Thoracic aorta (tissue), 2 donors: ENCODE results near the gene KIF18B. TPM values are rescaled to one million over a fixed set of nuclear protein-coding genes. Genes with fewer than 3 reads are reported as not detected.

Source experiments
- ATAC-seq: fragments of 150-250 bp; one replicate; pipeline ENCODE4 v1.8.0; 2017; ENCODE audit warnings: low read depth; ENCODE audit not compliant: insufficient number of reproducible peaks, low FRiP score
- DNase-seq: peaks from one replicate; pipeline ENCODE4 v3.0.0-alpha.2; 2020; ENCODE audit warnings: low spot score
- H3K27ac ChIP-seq, 2 donors: fragments of 200-600 bp; sonication (generic); 1 replicate in 1 of 2; 2 replicates in 1 of 2; pipeline ENCODE4 v1.5.1; 2016; ENCODE audit warnings: mild to moderate bottlenecking in 2 of 2, moderate library complexity in 2 of 2
- H3K27me3 ChIP-seq: fragments of 200-600 bp; sonication (generic); replicated peaks from 2 replicates; pipeline ENCODE4 v1.6.0; 2016; ENCODE audit warnings: mild to moderate bottlenecking; ENCODE audit not compliant: insufficient read depth
- H3K36me3 ChIP-seq: fragments of 200-600 bp; sonication (generic); one replicate; pipeline ENCODE4 v1.5.1; 2016
- H3K4me1 ChIP-seq, 2 donors: fragments of 200-600 bp; sonication (generic); 1 replicate in 1 of 2; 2 replicates in 1 of 2; pipeline versions ENCODE4 v1.5.1 to v1.6.0; 2016; ENCODE audit warnings: low read depth in 2 of 2, mild to moderate bottlenecking in 1 of 2; ENCODE audit not compliant: control insufficient read depth in 1 of 2
- H3K4me3 ChIP-seq: fragments of 200-600 bp; sonication (generic); 2 replicates; pipeline ENCODE4 v1.5.1; 2016; ENCODE audit warnings: mild to moderate bottlenecking
- H3K9me3 ChIP-seq: fragments of 200-600 bp; sonication (generic); 2 replicates; pipeline ENCODE4 v1.5.1; 2016
- CTCF ChIP-seq: fragments of 200-600 bp; sonication (generic); IDR thresholded peaks from one replicate; pipeline ENCODE4 v1.5.1; 2019; ENCODE audit warnings: antibody characterized with exemption
- total RNA-seq, 2 donors: library from RNA; depleted of rRNA; stranded (reverse); fragments of >200 nt; gene quantifications; one replicate each; pipeline versions ENCODE4 v1.1.0 to v1.2.3, GENCODE V29; 2016

KIF18B gene
- total RNA-seq, 2 donors from 2014 or later = 2.0 TPM; not detected in 1

- Histone ChIP-seq H3K4me3 (no peak overlapping the region), H3K9me3 (no peaks in the 10 kb centered on the region), H3K4me1 (no peaks in the 10 kb centered on the region), H3K27me3 (no peaks in the 10 kb centered on the region), H3K36me3 (peaks cover 33% of the 10 kb centered on the region), H3K27ac (no peak overlapping the region)
- DNase-seq = no peak
- TF ChIP-seq CTCF = no peak
- ATAC-seq = no peak
Measured at GRCh38 chr17:44887971-44888954, 59.3 kb downstream of the KIF18B start.

GRCh38 chr17:44887016-44887415 lies 60.6 kb downstream of the KIF18B start:
- Histone ChIP-seq H3K4me3 (no peak overlapping the region), H3K4me1 (no peaks in the 10 kb centered on the region), H3K27me3 (no peaks in the 10 kb centered on the region), H3K36me3 (peaks cover 40% of the 10 kb centered on the region), H3K27ac (no peak overlapping the region), H3K9me3 (no peaks in the 10 kb centered on the region)
- no peak for TF ChIP-seq CTCF
- DNase-seq (no peak), ATAC-seq (no peak)

- Histone ChIP-seq H3K4me1 (no peaks in the 10 kb centered on the region), H3K9me3 (no peaks in the 10 kb centered on the region), H3K4me3 (no peak overlapping the region), H3K36me3 (peaks cover 54% of the 10 kb centered on the region), H3K27ac (no peak overlapping the region), H3K27me3 (no peaks in the 10 kb centered on the region)
- DNase-seq (no peak), ATAC-seq (no peak)
- no peak for TF ChIP-seq CTCF
Measured at GRCh38 chr17:44884941-44885340, 62.6 kb downstream of the KIF18B start.

GRCh38 chr17:44881145-44881544 lies 66.4 kb downstream of the KIF18B start:
- H3K36me3 ChIP-seq = peaks cover 61% of the 10 kb centered on the region
- H3K27ac ChIP-seq = no peak overlapping the region
- ATAC-seq (no peak), DNase-seq (no peak)
- no peaks in the 10 kb centered on the region for H3K4me1 ChIP-seq
- H3K9me3 ChIP-seq = no peaks in the 10 kb centered on the region
- H3K4me3 ChIP-seq = no peak overlapping the region
- H3K27me3 ChIP-seq = no peaks in the 10 kb centered on the region
- no peak for TF ChIP-seq CTCF

GRCh38 chr17:44880062-44880461 lies 67.5 kb downstream of the KIF18B start:
- DNase-seq (no peak), ATAC-seq (no peak)
- no peak overlapping the region for H3K4me3 ChIP-seq
- no peaks in the 10 kb centered on the region for H3K9me3 ChIP-seq
- H3K36me3 ChIP-seq = peaks cover 58% of the 10 kb centered on the region
- no peak overlapping the region for H3K27ac ChIP-seq
- no peak for TF ChIP-seq CTCF
- H3K4me1 ChIP-seq = no peaks in the 10 kb centered on the region
- H3K27me3 ChIP-seq = no peaks in the 10 kb centered on the region
